RWPE2 (cell line): ENCODE measurements around the gene SDCCAG8.

Source experiments
- ATAC-seq: fragments of 200-7000 bp; cut with Tn5 transposase; 3 replicates; pipeline ENCODE4 v1.9.1; 2021; ENCODE audit warnings: low read depth
- DNase-seq: peaks from one replicate; pipeline ENCODE4 v3.0.0-alpha.2; 2020; ENCODE audit warnings: low spot score
- H3K27ac ChIP-seq: fragments of 450-650 bp; 2 replicates; pipeline ENCODE4 v1.5.1; 2017; ENCODE audit warnings: mild to moderate bottlenecking; ENCODE audit not compliant: poor library complexity, severe bottlenecking
- H3K27me3 ChIP-seq: fragments of 250-450 bp; sonication (Bioruptor Pico); 2 replicates; pipeline ENCODE4 v1.5.1; 2021; ENCODE audit warnings: mild to moderate bottlenecking, moderate library complexity; ENCODE audit not compliant: insufficient read depth, poor library complexity, severe bottlenecking
- H3K36me3 ChIP-seq: fragments of 250-450 bp; sonication (Bioruptor Pico); 2 replicates; pipeline ENCODE4 v1.5.1; 2020; ENCODE audit warnings: low read depth, mild to moderate bottlenecking, moderate library complexity
- H3K4me1 ChIP-seq: fragments of 250-450 bp; sonication (Bioruptor Pico); 2 replicates; pipeline ENCODE4 v1.5.1; 2021; ENCODE audit warnings: mild to moderate bottlenecking, moderate library complexity; ENCODE audit not compliant: insufficient read depth, poor library complexity, severe bottlenecking
- H3K4me3 ChIP-seq: fragments of 250-450 bp; sonication (Bioruptor Pico); 2 replicates; pipeline ENCODE4 v1.5.1; 2021; ENCODE audit warnings: mild to moderate bottlenecking, moderate library complexity; ENCODE audit not compliant: severe bottlenecking
- H3K9me3 ChIP-seq: fragments of 250-450 bp; sonication (Bioruptor Pico); 2 replicates; pipeline ENCODE4 v1.5.1; 2021; ENCODE audit warnings: mild to moderate bottlenecking, moderate library complexity; ENCODE audit not compliant: severe bottlenecking
- CTCF ChIP-seq: fragments of 450-650 bp; IDR thresholded peaks from one replicate; pipeline ENCODE4 v1.5.1; 2017; ENCODE audit warnings: mild to moderate bottlenecking, moderate library complexity; ENCODE audit not compliant: poor library complexity, severe bottlenecking

SDCCAG8 gene

GRCh38 chr1:243266231-243266630 lies 10.4 kb downstream of the SDCCAG8 start:
- Histone ChIP-seq H3K36me3 (peaks cover 12% of the 10 kb centered on the region), H3K4me3 (no peak overlapping the region), H3K4me1 (peaks cover 48% of the 10 kb centered on the region), H3K27me3 (no peaks in the 10 kb centered on the region), H3K27ac (peak overlapping the region; percentile 97), H3K9me3 (no peaks in the 10 kb centered on the region)
- ATAC-seq (no peak), DNase-seq (no peak)
- no peak for TF ChIP-seq CTCF

GRCh38 chr1:243267471-243267880 lies 11.6 kb downstream of the SDCCAG8 start:
- H3K4me3 ChIP-seq, result no peak overlapping the region
- H3K27ac ChIP-seq, result peak overlapping the region; percentile 97
- H3K27me3 ChIP-seq, result no peaks in the 10 kb centered on the region
- no peaks in the 10 kb centered on the region for H3K9me3 ChIP-seq
- DNase-seq (no peak), ATAC-seq (no peak; the same call in 2 of the 3 replicates)
- H3K4me1 ChIP-seq, result peaks cover 48% of the 10 kb centered on the region
- no peak for TF ChIP-seq CTCF
- peaks cover 24% of the 10 kb centered on the region for H3K36me3 ChIP-seq

- H3K27ac ChIP-seq, result peak overlapping the region; percentile 97
- no peaks in the 10 kb centered on the region for H3K27me3 ChIP-seq
- DNase-seq (no peak), ATAC-seq (peak; percentile 84)
- peaks cover 48% of the 10 kb centered on the region for H3K4me1 ChIP-seq
- no peak overlapping the region for H3K4me3 ChIP-seq
- peaks cover 30% of the 10 kb centered on the region for H3K36me3 ChIP-seq
- no peaks in the 10 kb centered on the region for H3K9me3 ChIP-seq
- no peak for TF ChIP-seq CTCF
Measured at GRCh38 chr1:243267914-243268653, 12.2 kb downstream of the SDCCAG8 start.

- no peak for ATAC-seq
- Histone ChIP-seq H3K4me1 (peaks cover 45% of the 10 kb centered on the region), H3K27ac (peak overlapping the region; percentile 97), H3K36me3 (peaks cover 38% of the 10 kb centered on the region), H3K9me3 (no peaks in the 10 kb centered on the region), H3K4me3 (no peak overlapping the region), H3K27me3 (no peaks in the 10 kb centered on the region)
- no peak for DNase-seq
- no peak for TF ChIP-seq CTCF
Measured at GRCh38 chr1:243268751-243269460, 13.1 kb downstream of the SDCCAG8 start.

- Histone ChIP-seq H3K9me3 (no peaks in the 10 kb centered on the region), H3K36me3 (peaks cover 44% of the 10 kb centered on the region), H3K27me3 (no peaks in the 10 kb centered on the region), H3K4me1 (peaks cover 39% of the 10 kb centered on the region), H3K27ac (peak overlapping the region; percentile 97), H3K4me3 (no peak overlapping the region)
- no peak for TF ChIP-seq CTCF
- DNase-seq (no peak), ATAC-seq (no peak)
Measured at GRCh38 chr1:243269461-243269801, 13.6 kb downstream of the SDCCAG8 start.
